Measurements from ENCODE around the gene LRRC40. TPM values are rescaled to one million over a fixed set of nuclear protein-coding genes. Genes with fewer than 3 reads are reported as not detected.

The LRRC40 gene
- total and polyA plus RNA-seq, 7 donors, result 7.5 to 20.7 (median 14.0) TPM

GRCh38 chr1:70117046-70117445, 88.3 kb downstream of the LRRC40 start:
- no peak for DNase-seq
- no peak for TF ChIP-seq CTCF (IDR thresholded peaks at IDR 0.05)
- TF ChIP-seq POLR2A (IDR thresholded peaks at IDR 0.05), result no peak
- no peak for TF ChIP-seq EP300 (IDR thresholded peaks at IDR 0.05)
- TF ChIP-seq POLR2AphosphoS5 (IDR thresholded peaks at IDR 0.05), result no peak
- Histone ChIP-seq H3K36me3 (no peaks in the 10 kb centered on the region), H3K27me3 (no peaks in the 10 kb centered on the region), H3K27ac (no peak overlapping the region), H3K4me3 (no peak overlapping the region), H3K4me1 (no peaks in the 10 kb centered on the region), H3K9me3 (no peaks in the 10 kb centered on the region)
- intact Hi-C loops (cut with DNase I), result no loop called here

GRCh38 chr1:70115315-70115714, 90.1 kb downstream of the LRRC40 start:
- 90 to 91% methylated on average over 3 of the region's 3 CpGs for WGBS, 2 donors
- H3K4me3 ChIP-seq, result no peak overlapping the region
- TF ChIP-seq EP300 (IDR thresholded peaks at IDR 0.05), result no peak
- no peak for TF ChIP-seq POLR2AphosphoS5 (IDR thresholded peaks at IDR 0.05)
- no peak for TF ChIP-seq CTCF (IDR thresholded peaks at IDR 0.05)
- TF ChIP-seq POLR2A (IDR thresholded peaks at IDR 0.05), result no peak
- H3K9me3 ChIP-seq, result no peaks in the 10 kb centered on the region
- intact Hi-C loops (cut with DNase I), result no loop called here
- no peaks in the 10 kb centered on the region for H3K27me3 ChIP-seq
- no peaks in the 10 kb centered on the region for H3K36me3 ChIP-seq
- no peak overlapping the region for H3K27ac ChIP-seq
- H3K4me1 ChIP-seq, result no peaks in the 10 kb centered on the region
- DNase-seq, result no peak

GRCh38 chr1:70112838-70113237, 92.5 kb downstream of the LRRC40 start:
- H3K36me3 ChIP-seq, result no peaks in the 10 kb centered on the region
- no peak for DNase-seq
- intact Hi-C loops (cut with DNase I), result no loop called here
- no peak overlapping the region for H3K27ac ChIP-seq
- H3K9me3 ChIP-seq, result no peaks in the 10 kb centered on the region
- H3K4me1 ChIP-seq, result no peaks in the 10 kb centered on the region
- H3K4me3 ChIP-seq, result no peak overlapping the region
- no peak for TF ChIP-seq CTCF (IDR thresholded peaks at IDR 0.05)
- TF ChIP-seq POLR2AphosphoS5 (IDR thresholded peaks at IDR 0.05), result no peak
- no peak for TF ChIP-seq POLR2A (IDR thresholded peaks at IDR 0.05)
- no peak for TF ChIP-seq EP300 (IDR thresholded peaks at IDR 0.05)
- no peaks in the 10 kb centered on the region for H3K27me3 ChIP-seq
- 75 to 84% methylated on average over 5 of the region's 5 CpGs for whole genome bisulfite sequencing, 2 donors

GRCh38 chr1:70109241-70109640, 96.1 kb downstream of the LRRC40 start:
- Histone ChIP-seq H3K27me3 (no peaks in the 10 kb centered on the region), H3K4me1 (no peaks in the 10 kb centered on the region), H3K4me3 (no peak overlapping the region), H3K9me3 (no peaks in the 10 kb centered on the region), H3K36me3 (no peaks in the 10 kb centered on the region), H3K27ac (no peak overlapping the region)
- no peak for DNase-seq
- WGBS, 2 donors, result 91 to 93% methylated on average over 5 of the region's 5 CpGs
- intact Hi-C loops (cut with DNase I), result no loop called here
- TF ChIP-seq CTCF (IDR thresholded peaks at IDR 0.05) (no peak), EP300 (IDR thresholded peaks at IDR 0.05) (no peak), POLR2A (IDR thresholded peaks at IDR 0.05) (no peak), POLR2AphosphoS5 (IDR thresholded peaks at IDR 0.05) (no peak)

GRCh38 chr1:70103770-70104169, 101.6 kb downstream of the LRRC40 start:
- no peak for TF ChIP-seq POLR2A (IDR thresholded peaks at IDR 0.05)
- DNase-seq, result no peak
- intact Hi-C loops (cut with DNase I), result no loop called here
- Histone ChIP-seq H3K9me3 (no peaks in the 10 kb centered on the region), H3K27me3 (no peaks in the 10 kb centered on the region), H3K4me3 (no peak overlapping the region), H3K36me3 (no peaks in the 10 kb centered on the region), H3K27ac (no peak overlapping the region), H3K4me1 (no peaks in the 10 kb centered on the region)
- 62 to 81% methylated on average over 1 of the region's 1 CpG for WGBS, 2 donors

Data from sigmoid colon (tissue), 7 donors.